HepG2 (cell line): ENCODE results near the gene PFKFB4. TPM values are rescaled to one million over a fixed set of nuclear protein-coding genes. Genes with fewer than 3 reads are reported as not detected.

ENCODE experiments used
- BRD4 ChIP-seq: sonication (generic); formaldehyde crosslinking; IDR thresholded peaks from 2 replicates; pipeline ENCODE4 v1.4.0; 2020; ENCODE audit warnings: missing genetic modification reagents
- CAMTA2 ChIP-seq: sonication (generic); formaldehyde crosslinking; IDR thresholded peaks from 2 replicates; pipeline ENCODE4 v1.4.0; 2020; ENCODE audit warnings: mild to moderate bottlenecking, missing genetic modification reagents, borderline replicate concordance
- MIXL1 ChIP-seq: IDR thresholded peaks from 2 replicates; pipeline ENCODE4 v1.6.1; 2016
- NAIF1 ChIP-seq: sonication (generic); formaldehyde crosslinking; IDR thresholded peaks from 2 replicates; pipeline ENCODE4 v1.5.0; 2020; ENCODE audit warnings: mild to moderate bottlenecking, missing genetic modification reagents, borderline replicate concordance
- PHF5A ChIP-seq: IDR thresholded peaks from one replicate; pipeline ENCODE4 v1.6.1; 2018; ENCODE audit warnings: low read depth, missing genetic modification reagents; ENCODE audit not compliant: unreplicated experiment
- RFXANK ChIP-seq: IDR thresholded peaks from 2 replicates; pipeline ENCODE4 v1.6.1; 2016
- SP1 ChIP-seq, 2 experiments: fragments of 450-650 bp in 1 of 2; sonication (generic) in 1 of 2; formaldehyde crosslinking in 1 of 2; IDR thresholded peaks; 2 replicates each; pipeline versions ENCODE4 v1.4.0 to v1.6.1; 2016 to 2020; ENCODE audit warnings: missing genetic modification reagents in 1 of 2
- SP5 ChIP-seq: IDR thresholded peaks from 2 replicates; pipeline ENCODE4 v1.6.1; 2016; ENCODE audit warnings: low read depth, borderline replicate concordance
- ZNF101 ChIP-seq: sonication (generic); formaldehyde crosslinking; IDR thresholded peaks from 2 replicates; pipeline ENCODE4 v1.4.0; 2020; ENCODE audit warnings: mild to moderate bottlenecking, low read depth, missing genetic modification reagents, borderline replicate concordance
- ZNF264 ChIP-seq: sonication (generic); formaldehyde crosslinking; IDR thresholded peaks from 2 replicates; pipeline ENCODE4 v1.4.0; 2020; ENCODE audit warnings: missing genetic modification reagents
- ZNF652 ChIP-seq: IDR thresholded peaks from 2 replicates; pipeline ENCODE4 v1.6.1; 2016; ENCODE audit warnings: low read depth, borderline replicate concordance
- ZNF75D ChIP-seq: sonication (generic); formaldehyde crosslinking; IDR thresholded peaks from 2 replicates; pipeline ENCODE4 v1.8.1; 2023; ENCODE audit warnings: missing genetic modification reagents, mild to moderate bottlenecking, borderline replicate concordance
- ZNF761 ChIP-seq: sonication (generic); formaldehyde crosslinking; conservative IDR thresholded peaks from 2 replicates; pipeline ENCODE4 v1.4.0; 2020; ENCODE audit warnings: mild to moderate bottlenecking, missing genetic modification reagents
- polyA plus RNA-seq, 8 experiments: library from polyadenylated mRNA; depleted of rRNA in 3 of 8; stranded (reverse) in 7 of 8; unstranded in 1 of 8; fragments of >200 nt; fragmentation: Illumina TruSeq in 4 of 8; extraction: Trizol in 4 of 8; gene quantifications; 2 replicates each; pipeline versions ENCODE4 v1.2.1 to v1.2.3, GENCODE V29; 2011 to 2016; ENCODE audit warnings: low read depth in 4 of 8, missing spikeins in 1 of 8, mixed read lengths in 1 of 8; ENCODE audit not compliant: insufficient read depth in 1 of 8
- total RNA-seq, 5 experiments: library from RNA; depleted of rRNA; stranded (reverse); fragments of >200 nt; fragmentation: Illumina TruSeq; extraction: Trizol; gene quantifications; 2 replicates each; pipeline ENCODE4 v1.2.3, GENCODE V29; 2016; ENCODE audit warnings: low read depth in 1 of 5
- TF ChIP-seq, protein P1 (sequence below): sonication (generic); formaldehyde crosslinking; IDR thresholded peaks from 2 replicates; pipeline ENCODE4 v1.5.0; 2020; ENCODE audit warnings: mild to moderate bottlenecking, missing genetic modification reagents, moderate library complexity
- TF ChIP-seq, protein P2 (sequence below), 2 experiments: sonication (generic) in 1 of 2; formaldehyde crosslinking in 1 of 2; IDR thresholded peaks; 2 replicates each; pipeline versions ENCODE4 v1.4.0 to v1.6.1; 2016 to 2020; ENCODE audit warnings: borderline replicate concordance in 1 of 2, low read depth in 1 of 2, mild to moderate bottlenecking in 1 of 2, missing genetic modification reagents in 1 of 2
- TF ChIP-seq, protein P3 (sequence below): sonication (generic); formaldehyde crosslinking; IDR thresholded peaks from 2 replicates; pipeline ENCODE4 v1.5.0; 2020; ENCODE audit warnings: mild to moderate bottlenecking, missing genetic modification reagents
- TF ChIP-seq, protein P4 (sequence below): sonication (generic); formaldehyde crosslinking; IDR thresholded peaks from 2 replicates; pipeline ENCODE4 v1.4.0; 2020; ENCODE audit warnings: mild to moderate bottlenecking, missing genetic modification reagents
- TF ChIP-seq, protein P5 (sequence below): sonication (generic); formaldehyde crosslinking; IDR thresholded peaks from 2 replicates; pipeline ENCODE4 v1.4.0; 2020; ENCODE audit warnings: missing genetic modification reagents

Gene PFKFB4
- total and polyA plus RNA-seq, 2 of the 13 experiments (the other 11 are each of a cell fraction or from before 2014, with no cell fraction given) = 7.1 to 103 TPM

DNA sequence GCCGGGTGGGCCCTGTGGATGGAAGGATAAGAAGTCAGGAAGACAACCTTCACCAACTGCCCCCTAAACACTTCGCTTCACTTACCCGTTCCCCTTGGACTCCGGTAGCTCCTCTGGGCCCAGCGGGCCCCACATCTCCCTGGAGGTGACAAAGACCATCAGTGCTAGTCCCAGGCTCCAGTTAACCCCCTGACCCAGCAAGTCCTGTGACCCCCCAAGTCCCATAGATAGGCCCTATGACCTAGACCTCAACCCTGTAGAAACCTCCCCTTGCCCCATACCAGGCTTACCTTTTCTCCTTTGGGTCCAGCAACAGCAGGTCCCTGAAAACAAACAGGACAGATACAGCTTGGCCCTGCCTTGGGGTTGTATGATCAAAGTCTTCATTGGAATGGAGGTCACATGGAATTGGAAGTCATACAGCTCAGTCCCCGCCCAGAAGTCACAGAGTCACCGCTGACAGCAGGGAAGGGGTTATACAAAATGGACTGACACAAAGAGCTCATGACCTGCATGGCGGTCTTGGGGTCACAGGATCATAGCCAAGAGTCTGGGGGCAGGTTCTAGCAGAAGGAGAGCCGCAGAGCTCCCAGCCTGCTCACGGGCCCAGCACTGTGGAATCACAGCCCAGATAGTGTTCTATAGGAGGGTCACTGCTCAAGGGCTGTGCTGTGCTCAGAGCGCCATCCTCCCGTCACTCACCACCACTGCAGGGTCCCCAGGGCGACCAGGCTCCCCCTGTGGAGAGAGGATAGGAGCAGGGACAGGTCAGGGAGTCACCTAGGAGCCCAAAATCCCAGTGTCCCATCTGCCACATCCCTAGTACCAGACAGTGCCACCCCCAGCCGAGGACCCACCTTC, 25.2 kb upstream of the PFKFB4 start (continued):
- TF ChIP-seq, protein P1, sequence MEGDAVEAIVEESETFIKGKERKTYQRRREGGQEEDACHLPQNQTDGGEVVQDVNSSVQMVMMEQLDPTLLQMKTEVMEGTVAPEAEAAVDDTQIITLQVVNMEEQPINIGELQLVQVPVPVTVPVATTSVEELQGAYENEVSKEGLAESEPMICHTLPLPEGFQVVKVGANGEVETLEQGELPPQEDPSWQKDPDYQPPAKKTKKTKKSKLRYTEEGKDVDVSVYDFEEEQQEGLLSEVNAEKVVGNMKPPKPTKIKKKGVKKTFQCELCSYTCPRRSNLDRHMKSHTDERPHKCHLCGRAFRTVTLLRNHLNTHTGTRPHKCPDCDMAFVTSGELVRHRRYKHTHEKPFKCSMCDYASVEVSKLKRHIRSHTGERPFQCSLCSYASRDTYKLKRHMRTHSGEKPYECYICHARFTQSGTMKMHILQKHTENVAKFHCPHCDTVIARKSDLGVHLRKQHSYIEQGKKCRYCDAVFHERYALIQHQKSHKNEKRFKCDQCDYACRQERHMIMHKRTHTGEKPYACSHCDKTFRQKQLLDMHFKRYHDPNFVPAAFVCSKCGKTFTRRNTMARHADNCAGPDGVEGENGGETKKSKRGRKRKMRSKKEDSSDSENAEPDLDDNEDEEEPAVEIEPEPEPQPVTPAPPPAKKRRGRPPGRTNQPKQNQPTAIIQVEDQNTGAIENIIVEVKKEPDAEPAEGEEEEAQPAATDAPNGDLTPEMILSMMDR (CRISPR knock-in tag) = peak; percentile 29; the same call in 1 of the 2 replicates
- TF ChIP-seq NAIF1 (CRISPR knock-in tag) = no peak
- no peak for TF ChIP-seq MIXL1
- TF ChIP-seq, protein P2, sequence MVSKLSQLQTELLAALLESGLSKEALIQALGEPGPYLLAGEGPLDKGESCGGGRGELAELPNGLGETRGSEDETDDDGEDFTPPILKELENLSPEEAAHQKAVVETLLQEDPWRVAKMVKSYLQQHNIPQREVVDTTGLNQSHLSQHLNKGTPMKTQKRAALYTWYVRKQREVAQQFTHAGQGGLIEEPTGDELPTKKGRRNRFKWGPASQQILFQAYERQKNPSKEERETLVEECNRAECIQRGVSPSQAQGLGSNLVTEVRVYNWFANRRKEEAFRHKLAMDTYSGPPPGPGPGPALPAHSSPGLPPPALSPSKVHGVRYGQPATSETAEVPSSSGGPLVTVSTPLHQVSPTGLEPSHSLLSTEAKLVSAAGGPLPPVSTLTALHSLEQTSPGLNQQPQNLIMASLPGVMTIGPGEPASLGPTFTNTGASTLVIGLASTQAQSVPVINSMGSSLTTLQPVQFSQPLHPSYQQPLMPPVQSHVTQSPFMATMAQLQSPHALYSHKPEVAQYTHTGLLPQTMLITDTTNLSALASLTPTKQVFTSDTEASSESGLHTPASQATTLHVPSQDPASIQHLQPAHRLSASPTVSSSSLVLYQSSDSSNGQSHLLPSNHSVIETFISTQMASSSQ (IDR thresholded peaks at IDR 0.05; ENCODE audit: low read depth) = no peak
- TF ChIP-seq, protein P2 (CRISPR knock-in tag; IDR thresholded peaks at IDR 0.05; ENCODE audit: borderline replicate concordance) = no peak
- TF ChIP-seq, protein P3, sequence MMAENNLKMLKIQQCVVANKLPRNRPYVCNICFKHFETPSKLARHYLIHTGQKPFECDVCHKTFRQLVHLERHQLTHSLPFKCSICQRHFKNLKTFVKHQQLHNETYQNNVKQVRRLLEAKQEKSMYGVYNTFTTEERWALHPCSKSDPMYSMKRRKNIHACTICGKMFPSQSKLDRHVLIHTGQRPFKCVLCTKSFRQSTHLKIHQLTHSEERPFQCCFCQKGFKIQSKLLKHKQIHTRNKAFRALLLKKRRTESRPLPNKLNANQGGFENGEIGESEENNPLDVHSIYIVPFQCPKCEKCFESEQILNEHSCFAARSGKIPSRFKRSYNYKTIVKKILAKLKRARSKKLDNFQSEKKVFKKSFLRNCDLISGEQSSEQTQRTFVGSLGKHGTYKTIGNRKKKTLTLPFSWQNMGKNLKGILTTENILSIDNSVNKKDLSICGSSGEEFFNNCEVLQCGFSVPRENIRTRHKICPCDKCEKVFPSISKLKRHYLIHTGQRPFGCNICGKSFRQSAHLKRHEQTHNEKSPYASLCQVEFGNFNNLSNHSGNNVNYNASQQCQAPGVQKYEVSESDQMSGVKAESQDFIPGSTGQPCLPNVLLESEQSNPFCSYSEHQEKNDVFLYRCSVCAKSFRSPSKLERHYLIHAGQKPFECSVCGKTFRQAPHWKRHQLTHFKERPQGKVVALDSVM (CRISPR knock-in tag) = no peak
- TF ChIP-seq BRD4 (CRISPR knock-in tag) = no peak
- TF ChIP-seq ZNF761 = no peak
- TF ChIP-seq, protein P4, sequence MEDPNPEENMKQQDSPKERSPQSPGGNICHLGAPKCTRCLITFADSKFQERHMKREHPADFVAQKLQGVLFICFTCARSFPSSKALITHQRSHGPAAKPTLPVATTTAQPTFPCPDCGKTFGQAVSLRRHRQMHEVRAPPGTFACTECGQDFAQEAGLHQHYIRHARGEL (CRISPR knock-in tag) = no peak
- TF ChIP-seq ZNF101 (CRISPR knock-in tag) = no peak
- TF ChIP-seq SP1 (IDR thresholded peaks at IDR 0.05) = no peak
- no peak for TF ChIP-seq SP1 (CRISPR knock-in tag; IDR thresholded peaks at IDR 0.05)
- no peak for TF ChIP-seq ZNF75D (CRISPR knock-in tag)
- TF ChIP-seq, protein P5, sequence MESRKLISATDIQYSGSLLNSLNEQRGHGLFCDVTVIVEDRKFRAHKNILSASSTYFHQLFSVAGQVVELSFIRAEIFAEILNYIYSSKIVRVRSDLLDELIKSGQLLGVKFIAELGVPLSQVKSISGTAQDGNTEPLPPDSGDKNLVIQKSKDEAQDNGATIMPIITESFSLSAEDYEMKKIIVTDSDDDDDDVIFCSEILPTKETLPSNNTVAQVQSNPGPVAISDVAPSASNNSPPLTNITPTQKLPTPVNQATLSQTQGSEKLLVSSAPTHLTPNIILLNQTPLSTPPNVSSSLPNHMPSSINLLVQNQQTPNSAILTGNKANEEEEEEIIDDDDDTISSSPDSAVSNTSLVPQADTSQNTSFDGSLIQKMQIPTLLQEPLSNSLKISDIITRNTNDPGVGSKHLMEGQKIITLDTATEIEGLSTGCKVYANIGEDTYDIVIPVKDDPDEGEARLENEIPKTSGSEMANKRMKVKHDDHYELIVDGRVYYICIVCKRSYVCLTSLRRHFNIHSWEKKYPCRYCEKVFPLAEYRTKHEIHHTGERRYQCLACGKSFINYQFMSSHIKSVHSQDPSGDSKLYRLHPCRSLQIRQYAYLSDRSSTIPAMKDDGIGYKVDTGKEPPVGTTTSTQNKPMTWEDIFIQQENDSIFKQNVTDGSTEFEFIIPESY = 0 out of 2 replicates have a peak, but pooled peaks have one; percentile 28
- no peak for TF ChIP-seq ZNF652 (CRISPR knock-in tag)
- no peak for TF ChIP-seq RFXANK (CRISPR knock-in tag)
- no peak for TF ChIP-seq ZNF264 (CRISPR knock-in tag)
- 0 out of 2 replicates have a peak, but pooled peaks have one; percentile 32 for TF ChIP-seq SP5 (CRISPR knock-in tag)
- no peak for TF ChIP-seq PHF5A (CRISPR knock-in tag)
- TF ChIP-seq CAMTA2 (CRISPR knock-in tag) = no peak
